B cell (primary cell): ENCODE data around the gene CERS1. TPM values are rescaled to one million over a fixed set of nuclear protein-coding genes. Genes with fewer than 3 reads are reported as not detected.

Experiments used
- ATAC-seq: fragments of 200-7000 bp; cut with Tn5 transposase; one replicate; pipeline ENCODE4 v1.10.0; 2021; ENCODE audit warnings: low read depth, mild to moderate bottlenecking, moderate number of reproducible peaks, moderate library complexity
- CTCF ChIA-PET: fragments of 350-600 bp; sonication (Branson Sonifier 250); formaldehyde crosslinking; loops from one replicate; lab custom pipeline; 2021; ENCODE audit warnings: antibody characterized with exemption, inconsistent platforms; lab: Charles Lee
- POLR2A ChIA-PET: fragments of 350-600 bp; sonication (Branson Sonifier 250); formaldehyde crosslinking; loops from one replicate; lab custom pipeline; 2021; ENCODE audit warnings: antibody characterized with exemption; lab: Charles Lee
- DNase-seq: peaks from one replicate; pipeline ENCODE4 v3.0.0; 2013
- H2AFZ ChIP-seq: 2 replicates; pipeline ENCODE4 v1.6.1; 2012; ENCODE audit warnings: mild to moderate bottlenecking, low read depth, low read length; ENCODE audit not compliant: insufficient read depth, poor library complexity, severe bottlenecking
- H3K27ac ChIP-seq, 2 donors: 1 replicate in 1 of 2; 2 replicates in 1 of 2; pipeline ENCODE4 v1.5.1; 2012 to 2013; ENCODE audit warnings: low read length in 2 of 2, mild to moderate bottlenecking in 2 of 2, moderate library complexity in 1 of 2
- H3K27me3 ChIP-seq, 4 experiments: fragments of 200-600 bp in 1 of 4; sonication (generic) in 1 of 4; replicated peaks in 1 of 4; 1 replicate in 2 of 4; 2 replicates in 2 of 4; pipeline versions ENCODE4 v1.6.1 to v1.7.0; 2013 to 2016; ENCODE audit warnings: low read length in 3 of 4, mild to moderate bottlenecking in 2 of 4, mixed read lengths in 1 of 4, moderate library complexity in 1 of 4; ENCODE audit not compliant: insufficient read depth in 4 of 4, control insufficient read depth in 3 of 4; ENCODE audit errors: control extremely low read depth in 1 of 4
- H3K36me3 ChIP-seq, 2 experiments: replicated peaks in 1 of 2; 1 replicate in 1 of 2; 2 replicates in 1 of 2; pipeline versions ENCODE4 v1.6.1 to v1.7.1; 2013; ENCODE audit warnings: low read length in 1 of 2; ENCODE audit not compliant: insufficient read depth in 2 of 2, control insufficient read depth in 1 of 2; ENCODE audit errors: control extremely low read depth in 1 of 2, extremely low read depth in 1 of 2
- H3K4me1 ChIP-seq, 2 donors: fragments of 200-600 bp in 1 of 2; sonication (generic) in 1 of 2; 1 replicate in 1 of 2; 2 replicates in 1 of 2; pipeline versions ENCODE4 v1.5.1 to v1.6.1; 2013 to 2017; ENCODE audit warnings: low read length in 2 of 2; ENCODE audit not compliant: control insufficient read depth in 2 of 2, insufficient read depth in 2 of 2
- H3K4me2 ChIP-seq: replicated peaks from 2 replicates; pipeline ENCODE3; 2012; ENCODE audit warnings: mild to moderate bottlenecking, low read depth, low read length; ENCODE audit not compliant: poor library complexity, severe bottlenecking
- H3K4me3 ChIP-seq, 5 experiments: fragments of 200-600 bp in 1 of 5; sonication (generic) in 1 of 5; 1 replicate in 3 of 5; 2 replicates in 2 of 5; pipeline versions ENCODE4 v1.5.1 to v1.7.0; 2011 to 2016; ENCODE audit warnings: low read length in 4 of 5, mild to moderate bottlenecking in 4 of 5, low read depth in 2 of 5, control low read depth in 1 of 5, moderate library complexity in 1 of 5; ENCODE audit not compliant: insufficient read depth in 1 of 5; ENCODE audit errors: control extremely low read depth in 1 of 5, extremely low read depth in 1 of 5
- H3K79me2 ChIP-seq: fragments of 200-600 bp; sonication (generic); one replicate; pipeline ENCODE4 v1.6.0; 2016; ENCODE audit warnings: low read length; ENCODE audit not compliant: control insufficient read depth, insufficient read depth
- H3K9ac ChIP-seq: fragments of 200-600 bp; sonication (generic); 2 replicates; pipeline ENCODE4 v1.6.1; 2017; ENCODE audit warnings: mild to moderate bottlenecking, low read length, moderate library complexity
- H3K9me3 ChIP-seq, 3 donors: one replicate each; pipeline versions ENCODE4 v1.6.1 to v1.7.1; 2013; ENCODE audit warnings: low read length in 2 of 3; ENCODE audit not compliant: control insufficient read depth in 2 of 3, insufficient read depth in 1 of 3; ENCODE audit errors: control extremely low read depth in 1 of 3
- H4K20me1 ChIP-seq: 2 replicates; pipeline ENCODE4 v1.6.0; 2012; ENCODE audit warnings: mild to moderate bottlenecking, low read length; ENCODE audit not compliant: insufficient read depth, control insufficient read depth, poor library complexity, severe bottlenecking
- H3K27ac Mint-ChIP-seq: one replicate; pipeline ENCODE4 v1.8.0; 2021; ENCODE audit warnings: mixed read lengths
- H3K27me3 Mint-ChIP-seq: one replicate; pipeline ENCODE4 v1.8.0; 2021; ENCODE audit warnings: mixed read lengths
- H3K4me1 Mint-ChIP-seq: one replicate; pipeline ENCODE4 v1.8.0; 2021; ENCODE audit warnings: mixed read lengths
- H3K4me3 Mint-ChIP-seq: one replicate; pipeline ENCODE4 v1.8.0; 2021; ENCODE audit warnings: mixed read lengths
- H3K9me3 Mint-ChIP-seq: one replicate; pipeline ENCODE4 v1.8.0; 2022; ENCODE audit warnings: mixed read lengths; ENCODE audit not compliant: insufficient read depth
- CTCF ChIP-seq: fragments of 200-600 bp; IDR thresholded peaks from one replicate; pipeline ENCODE4 v1.8.0; 2022; ENCODE audit warnings: antibody characterized with exemption, mild to moderate bottlenecking
- EZH2 ChIP-seq: IDR thresholded peaks from 2 replicates; pipeline ENCODE4 v1.6.1; 2012; ENCODE audit warnings: borderline replicate concordance, low read depth, mild to moderate bottlenecking, moderate library complexity, low read length; ENCODE audit not compliant: insufficient read depth, poor library complexity, severe bottlenecking
- WGBS: methylation state at CpG from one replicate; pipeline ENCODE4 v1.1.5; 2013; ENCODE audit warnings: missing lambda C conversion rate; ENCODE audit not compliant: insufficient coverage; 5-methylcytosine and 5-hydroxymethylcytosine counted together
- intact Hi-C: fragments of 100-400 bp; cut with micrococcal nuclease; formaldehyde crosslinking; loops from one replicate; pipeline ENCODE4 v1.10.0; 2022
- polyA plus RNA-seq: library from polyadenylated mRNA; depleted of rRNA; stranded (reverse); fragments of >200 nt; gene quantifications from 2 replicates; pipeline ENCODE4 v1.2.3, GENCODE V29; 2012
- total RNA-seq, 2 donors: library from RNA; stranded (reverse); fragments of 120-200 nt in 1 of 2; gene quantifications; 1 replicate in 1 of 2; 2 replicates in 1 of 2; pipeline versions ENCODE4 v1.2.3 to v1.2.4, GENCODE V29; 2013 to 2022

The CERS1 gene
- total and polyA plus RNA-seq, 2 donors (not counting 1 experiment from before 2014, with no cell fraction given): not detected

GRCh38 chr19:18910010-18910409 is 14.1 kb upstream of the CERS1 start:
- no peaks in the 10 kb centered on the region for H3K27me3 Mint-ChIP-seq
- Histone ChIP-seq H3K4me1 (no peaks in the 10 kb centered on the region), H3K9me3 (no peaks in the 10 kb centered on the region), H3K4me3 (no peak overlapping the region), H3K27me3 (no peaks in the 10 kb centered on the region), H3K9ac (no peak overlapping the region), H3K4me2 (no peak overlapping the region), H3K79me2 (peaks cover 50% of the 10 kb centered on the region), H3K36me3 (peaks cover 0 to 66% of the 10 kb centered on the region in 2 experiments), H4K20me1 (peaks cover 87% of the 10 kb centered on the region), H3K27ac (no peak overlapping the region), H2AFZ (no peak overlapping the region)
- ChIA-PET POLR2A (no interaction called here), CTCF (no interaction called here)
- H3K4me1 Mint-ChIP-seq: peaks cover 3% of the 10 kb centered on the region
- no peak overlapping the region for H3K27ac Mint-ChIP-seq
- H3K4me3 Mint-ChIP-seq: no peak overlapping the region
- ATAC-seq: no peak
- DNase-seq: no peak
- WGBS: 100% methylated on average over 5 of the region's 10 CpGs
- TF ChIP-seq EZH2 (no peak), CTCF (no peak)
- intact Hi-C loops: no loop called here
- H3K9me3 Mint-ChIP-seq: no peaks in the 10 kb centered on the region

DNA sequence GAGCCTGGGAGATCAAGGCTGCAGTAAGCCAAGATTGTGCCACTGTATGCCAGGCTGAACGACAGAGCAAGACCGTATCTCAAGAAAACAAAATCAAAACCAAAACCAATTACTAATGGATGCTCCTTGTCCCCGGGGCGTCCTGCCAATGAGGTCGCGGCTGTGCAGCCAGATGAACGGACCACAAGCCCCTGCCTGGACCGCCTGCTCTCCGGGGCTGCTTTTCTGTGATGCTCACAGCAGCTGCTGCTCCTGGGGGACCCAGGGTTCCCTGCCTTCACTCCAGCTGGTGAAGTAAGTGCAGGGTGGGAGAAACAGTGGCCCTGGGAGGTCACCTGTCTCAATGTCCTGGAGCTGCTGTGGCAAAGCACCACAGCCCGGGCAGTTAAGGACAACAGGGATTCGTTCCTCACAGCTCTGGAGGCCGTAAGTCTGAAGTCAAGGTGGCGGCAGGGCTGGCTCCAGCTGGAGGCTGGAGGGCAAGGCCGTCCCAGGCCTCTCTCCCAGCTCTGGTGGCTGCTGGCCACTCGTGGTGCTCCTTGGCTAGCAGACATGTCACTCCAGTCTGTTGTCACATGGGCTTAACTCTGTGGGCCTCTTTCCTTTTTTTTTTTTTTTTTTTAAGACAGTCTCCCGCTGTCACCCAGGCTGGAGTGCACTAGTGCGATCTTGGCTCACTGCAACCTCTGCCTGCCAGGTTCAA is 13.1 kb upstream of the CERS1 start:
- WGBS: 95% methylated on average over 15 of the region's 17 CpGs
- Histone ChIP-seq H3K27me3 (no peaks in the 10 kb centered on the region), H3K9ac (no peak overlapping the region), H3K4me1 (no peaks in the 10 kb centered on the region), H3K36me3 (peaks cover 0 to 74% of the 10 kb centered on the region in 2 experiments), H3K9me3 (peaks cover 0 to 2% (median 0%) of the 10 kb centered on the region in 3 donors), H3K4me2 (no peak overlapping the region), H3K4me3 (no peak overlapping the region), H4K20me1 (peaks cover 84% of the 10 kb centered on the region), H3K79me2 (peaks cover 46% of the 10 kb centered on the region), H3K27ac (no peak overlapping the region), H2AFZ (no peak overlapping the region)
- ChIA-PET CTCF (no interaction called here), POLR2A (no interaction called here)
- Mint-ChIP-seq H3K4me1 (peaks cover 2% of the 10 kb centered on the region), H3K27ac (no peak overlapping the region), H3K9me3 (no peaks in the 10 kb centered on the region), H3K4me3 (no peak overlapping the region), H3K27me3 (no peaks in the 10 kb centered on the region)
- DNase-seq (no peak), ATAC-seq (no peak)
- intact Hi-C loops: no loop called here
- no peak for TF ChIP-seq CTCF
- no peak for TF ChIP-seq EZH2
